ENCODE measurements around the gene BOK. TPM values are rescaled to one million over a fixed set of nuclear protein-coding genes. Genes with fewer than 3 reads are reported as not detected.

BOK gene
- total and polyA plus RNA-seq, 2 experiments from 2014 or later: 28.0 to 46.6 TPM

- TF ChIP-seq EZH2 (IDR thresholded peaks at IDR 0.05; ENCODE audit: insufficient read depth, poor library complexity, severe bottlenecking) (no peak), EZH2phosphoT487 (IDR thresholded peaks at IDR 0.05; ENCODE audit: insufficient read depth, low read depth) (no peak)
- no peaks in the 10 kb centered on the region for H3K36me3 ChIP-seq (ENCODE audit: low read depth)
- no peak overlapping the region for H3K9ac ChIP-seq
- H3K4me2 ChIP-seq (ENCODE audit: unreplicated experiment): no peak overlapping the region
- DNase-seq: no peak
- H2AFZ ChIP-seq: no peak overlapping the region
- H3K4me1 ChIP-seq (ENCODE audit: insufficient read depth): peaks cover 4% of the 10 kb centered on the region; the same call in 1 of the 2 replicates
- no peak overlapping the region for H3K27ac ChIP-seq
- H3K9me2 ChIP-seq (ENCODE audit: insufficient read depth): no peaks in the 10 kb centered on the region
- peaks cover 3% of the 10 kb centered on the region; the same call in 1 of the 2 replicates for H3F3A ChIP-seq (ENCODE audit: insufficient read depth)
- in situ Hi-C loops (cut with MboI): no loop called here
- WGBS, 2 experiments (ENCODE audit: low coverage in 1 of 2, low lambda C conversion rate in 2 of 2, missing lambda C conversion rate in 2 of 2): 34 to 36% methylated on average over 6 of the region's 6 CpGs
- no peaks in the 10 kb centered on the region for H4K20me1 ChIP-seq (ENCODE audit: insufficient read depth)
- no peaks in the 10 kb centered on the region for H3K9me3 ChIP-seq (ENCODE audit: low read depth)
- H3K4me3 ChIP-seq: no peak overlapping the region
- H3K27me3 ChIP-seq (replicated peaks; ENCODE audit: insufficient read depth): no peaks in the 10 kb centered on the region
- H3K79me2 ChIP-seq (ENCODE audit: insufficient read depth): no peaks in the 10 kb centered on the region
Observed at GRCh38 chr2:241553981-241554380, 4.6 kb upstream of the BOK start.

GRCh38 chr2:241554610-241555322 is 3.8 kb upstream of the BOK start:
- no peak overlapping the region for H3K27ac ChIP-seq
- no peak for DNase-seq
- peaks cover 2% of the 10 kb centered on the region; the same call in 1 of the 2 replicates for H3K79me2 ChIP-seq (ENCODE audit: insufficient read depth)
- H3K4me3 ChIP-seq: no peak overlapping the region
- H3K4me2 ChIP-seq (ENCODE audit: unreplicated experiment): no peak overlapping the region
- H3K9me3 ChIP-seq (ENCODE audit: low read depth): no peaks in the 10 kb centered on the region
- H3K9me2 ChIP-seq (ENCODE audit: insufficient read depth): no peaks in the 10 kb centered on the region
- TF ChIP-seq EZH2 (IDR thresholded peaks at IDR 0.05; ENCODE audit: insufficient read depth, poor library complexity, severe bottlenecking) (no peak), EZH2phosphoT487 (IDR thresholded peaks at IDR 0.05; ENCODE audit: insufficient read depth, low read depth) (no peak)
- no peak overlapping the region for H2AFZ ChIP-seq
- no peaks in the 10 kb centered on the region for H3K36me3 ChIP-seq (ENCODE audit: low read depth)
- in situ Hi-C loops (cut with MboI): no loop called here
- no peak overlapping the region for H3K9ac ChIP-seq
- peaks cover 4% of the 10 kb centered on the region; the same call in 1 of the 2 replicates for H3K4me1 ChIP-seq (ENCODE audit: insufficient read depth)
- peaks cover 3% of the 10 kb centered on the region; the same call in 1 of the 2 replicates for H3F3A ChIP-seq (ENCODE audit: insufficient read depth)
- no peaks in the 10 kb centered on the region for H3K27me3 ChIP-seq (replicated peaks; ENCODE audit: insufficient read depth)
- WGBS, 2 experiments (ENCODE audit: low coverage in 1 of 2, low lambda C conversion rate in 2 of 2, missing lambda C conversion rate in 2 of 2): 65 to 67% methylated on average over 7 of the region's 7 CpGs
- no peaks in the 10 kb centered on the region for H4K20me1 ChIP-seq (ENCODE audit: insufficient read depth)

DNA sequence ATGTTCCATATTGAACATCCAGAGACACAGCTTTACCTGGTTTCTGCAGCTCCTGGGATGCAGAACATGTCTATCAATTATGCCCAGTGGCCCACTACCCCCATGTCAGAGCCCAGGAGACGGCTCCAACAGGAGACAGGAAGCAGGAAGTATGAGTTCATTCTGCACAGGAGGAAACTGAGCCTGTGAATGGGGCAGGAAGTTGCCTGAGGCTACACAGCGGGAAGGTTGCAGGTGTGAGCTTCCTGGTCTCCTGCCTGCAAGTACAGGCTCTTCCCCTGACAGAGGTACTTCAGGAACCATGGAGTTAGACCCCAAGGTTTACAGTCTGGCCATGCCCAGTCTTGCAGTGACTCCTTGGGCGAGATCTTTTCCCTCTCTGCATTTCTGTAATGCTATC is 2.8 kb upstream of the BOK start:
- Histone ChIP-seq H3K4me1 (ENCODE audit: insufficient read depth) (peaks cover 12% of the 10 kb centered on the region; the same call in 1 of the 2 replicates), H3K79me2 (ENCODE audit: insufficient read depth) (peaks cover 12% of the 10 kb centered on the region), H3K4me3 (no peak overlapping the region), H3K9ac (no peak overlapping the region), H3K27me3 (replicated peaks; ENCODE audit: insufficient read depth) (no peaks in the 10 kb centered on the region), H3K27ac (no peak overlapping the region), H3K4me2 (ENCODE audit: unreplicated experiment) (no peak overlapping the region), H2AFZ (no peak overlapping the region), H3K36me3 (ENCODE audit: low read depth) (no peaks in the 10 kb centered on the region), H3K9me3 (ENCODE audit: low read depth) (no peaks in the 10 kb centered on the region), H3F3A (ENCODE audit: insufficient read depth) (peaks cover 3% of the 10 kb centered on the region; the same call in 1 of the 2 replicates), H4K20me1 (ENCODE audit: insufficient read depth) (no peaks in the 10 kb centered on the region), H3K9me2 (ENCODE audit: insufficient read depth) (no peaks in the 10 kb centered on the region)
- no peak for DNase-seq
- in situ Hi-C loops (cut with MboI): no loop called here
- 67 to 68% methylated on average over 3 of the region's 3 CpGs for WGBS, 2 experiments (ENCODE audit: low coverage in 1 of 2, low lambda C conversion rate in 2 of 2, missing lambda C conversion rate in 2 of 2)
- TF ChIP-seq EZH2phosphoT487 (IDR thresholded peaks at IDR 0.05; ENCODE audit: insufficient read depth, low read depth): no peak
- TF ChIP-seq EZH2 (IDR thresholded peaks at IDR 0.05; ENCODE audit: insufficient read depth, poor library complexity, severe bottlenecking): no peak

- no peak overlapping the region for H3K4me2 ChIP-seq (ENCODE audit: unreplicated experiment)
- no peaks in the 10 kb centered on the region for H3K9me3 ChIP-seq (ENCODE audit: low read depth)
- H3K9ac ChIP-seq: no peak overlapping the region
- peaks cover 19% of the 10 kb centered on the region for H3K4me1 ChIP-seq (ENCODE audit: insufficient read depth)
- peaks cover 3% of the 10 kb centered on the region; the same call in 1 of the 2 replicates for H3F3A ChIP-seq (ENCODE audit: insufficient read depth)
- TF ChIP-seq EZH2 (IDR thresholded peaks at IDR 0.05; ENCODE audit: insufficient read depth, poor library complexity, severe bottlenecking): no peak
- no peak for TF ChIP-seq EZH2phosphoT487 (IDR thresholded peaks at IDR 0.05; ENCODE audit: insufficient read depth, low read depth)
- no peak overlapping the region for H3K4me3 ChIP-seq
- no peaks in the 10 kb centered on the region for H4K20me1 ChIP-seq (ENCODE audit: insufficient read depth)
- H3K27ac ChIP-seq: no peak overlapping the region
- H3K27me3 ChIP-seq (replicated peaks; ENCODE audit: insufficient read depth): no peaks in the 10 kb centered on the region
- H3K36me3 ChIP-seq (ENCODE audit: low read depth): no peaks in the 10 kb centered on the region
- H3K79me2 ChIP-seq (ENCODE audit: insufficient read depth): peaks cover 16% of the 10 kb centered on the region
- in situ Hi-C loops (cut with MboI): no loop called here
- no peak overlapping the region for H2AFZ ChIP-seq
- DNase-seq: no peak
- no peaks in the 10 kb centered on the region for H3K9me2 ChIP-seq (ENCODE audit: insufficient read depth)
Observed at GRCh38 chr2:241556746-241557145, 1.8 kb upstream of the BOK start.
